Fibroblast of peridontal ligament (primary cell): Measurements from ENCODE around the gene IL1RN.

Experiments used
- DNase-seq: peaks from one replicate; pipeline ENCODE4 v3.0.0-alpha.2; 2010; ENCODE audit errors: extremely low read depth

The IL1RN gene

GRCh38 chr2:113156278-113157117 lies 29.1 kb downstream of the IL1RN start:
- no peak for DNase-seq

GRCh38 chr2:113157118-113157896 lies 29.9 kb downstream of the IL1RN start:
- no peak for DNase-seq

GRCh38 chr2:113157897-113158753 lies 30.7 kb downstream of the IL1RN start:
- no peak for DNase-seq

- DNase-seq: no peak
Measured at GRCh38 chr2:113158884-113159553, 31.6 kb downstream of the IL1RN start.

- DNase-seq: no peak
Measured at GRCh38 chr2:113160248-113160647, 32.9 kb downstream of the IL1RN start.

DNA sequence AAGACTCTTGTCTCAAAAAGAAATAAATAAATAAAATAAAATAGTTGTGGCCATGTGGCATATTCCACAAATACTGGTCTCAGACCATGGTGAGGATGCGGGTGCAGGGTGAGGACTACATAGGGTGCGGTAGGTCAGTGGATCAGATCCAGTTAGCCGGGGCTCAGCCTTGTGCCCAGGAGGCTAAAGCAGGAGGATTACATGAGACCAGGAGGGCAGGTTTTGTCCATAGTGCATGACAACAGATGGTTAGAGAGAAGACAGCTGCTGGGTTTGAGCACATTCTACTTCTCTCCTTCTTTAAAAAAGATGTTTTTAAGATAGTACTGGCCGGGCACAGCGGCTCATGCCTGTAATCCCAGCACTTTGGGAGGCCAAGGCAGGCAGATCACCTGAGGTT lies 33.6 kb downstream of the IL1RN start:
- DNase-seq: no peak

DNA sequence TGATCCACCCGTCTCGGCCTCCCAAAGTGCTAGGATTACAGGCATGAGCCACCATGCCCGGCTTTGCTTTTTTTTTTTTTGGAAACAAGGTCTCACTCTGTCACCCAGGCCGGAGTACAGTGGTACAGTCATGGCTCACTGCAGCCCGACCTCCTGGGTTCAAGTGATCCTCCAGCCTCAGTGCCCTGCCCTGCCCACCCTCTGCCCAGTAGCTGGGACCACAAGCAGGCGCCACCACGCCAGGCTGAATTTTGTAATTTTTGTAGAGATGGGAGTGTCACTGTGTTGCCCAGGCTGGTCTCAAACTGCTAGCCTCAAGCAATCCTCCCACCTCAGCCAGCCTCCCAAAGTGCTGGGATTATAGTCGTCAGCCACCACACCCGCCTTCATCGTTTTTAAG lies 34.8 kb downstream of the IL1RN start:
- no peak for DNase-seq

GRCh38 chr2:113162869-113163268 lies 35.5 kb downstream of the IL1RN start:
- no peak for DNase-seq

DNA sequence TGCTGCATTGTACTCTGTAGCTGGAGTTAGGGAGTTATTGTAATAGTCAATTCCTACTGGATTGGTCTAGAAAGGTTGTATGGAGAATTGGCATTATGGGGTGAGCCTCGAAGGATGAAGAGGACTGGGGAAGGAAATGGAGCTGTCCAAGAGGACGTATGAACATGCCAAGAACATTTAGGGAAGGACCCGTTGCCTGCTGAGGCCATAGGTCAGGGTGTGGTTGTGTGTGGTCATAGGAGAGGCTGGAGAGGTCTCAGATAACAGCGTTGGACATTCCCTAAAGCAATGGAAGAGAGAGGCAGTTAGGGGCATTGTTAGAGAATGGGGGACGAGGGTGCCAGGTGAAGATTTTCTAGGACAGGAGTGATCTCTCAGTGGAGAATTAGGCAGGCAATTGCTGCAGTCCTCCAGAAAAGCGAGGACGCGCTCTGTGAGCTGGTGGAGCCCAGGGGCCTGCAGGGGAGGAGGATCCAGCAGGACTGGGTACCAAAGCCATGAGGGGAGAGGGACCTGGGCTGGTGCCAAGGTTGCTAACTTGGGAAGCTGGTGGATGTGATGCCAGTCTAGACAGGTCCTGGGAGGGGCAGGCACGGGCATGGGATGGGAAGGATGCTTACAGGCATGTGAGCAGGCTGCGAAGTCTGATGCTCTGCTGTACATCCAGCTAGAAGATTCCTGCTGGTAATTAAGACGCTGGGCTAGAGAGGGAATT lies 37.0 kb downstream of the IL1RN start:
- no peak for DNase-seq

- no peak for DNase-seq
Measured at GRCh38 chr2:113164930-113165585, 37.7 kb downstream of the IL1RN start.

DNA sequence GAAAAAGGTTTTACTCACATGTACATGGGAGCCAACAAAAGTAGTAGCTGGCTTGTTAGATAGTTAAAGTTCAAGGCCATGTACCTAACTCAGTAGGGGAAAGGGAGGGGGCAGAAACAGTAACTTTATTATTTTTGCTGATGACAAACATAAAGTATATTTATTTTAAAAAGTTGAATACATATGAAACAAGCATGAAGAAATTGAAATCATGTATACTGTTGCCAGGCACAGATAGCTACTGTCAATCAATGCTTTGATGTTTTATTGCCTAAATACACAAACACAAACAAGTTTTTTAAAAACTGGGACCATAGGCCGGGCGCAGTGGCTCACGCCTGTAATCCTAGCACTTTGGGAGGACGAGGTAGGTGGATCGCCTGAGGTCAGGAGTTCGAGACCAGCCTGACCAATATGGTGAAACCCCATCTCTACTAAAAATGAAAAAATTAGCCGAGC lies 38.8 kb downstream of the IL1RN start:
- no peak for DNase-seq

DNA sequence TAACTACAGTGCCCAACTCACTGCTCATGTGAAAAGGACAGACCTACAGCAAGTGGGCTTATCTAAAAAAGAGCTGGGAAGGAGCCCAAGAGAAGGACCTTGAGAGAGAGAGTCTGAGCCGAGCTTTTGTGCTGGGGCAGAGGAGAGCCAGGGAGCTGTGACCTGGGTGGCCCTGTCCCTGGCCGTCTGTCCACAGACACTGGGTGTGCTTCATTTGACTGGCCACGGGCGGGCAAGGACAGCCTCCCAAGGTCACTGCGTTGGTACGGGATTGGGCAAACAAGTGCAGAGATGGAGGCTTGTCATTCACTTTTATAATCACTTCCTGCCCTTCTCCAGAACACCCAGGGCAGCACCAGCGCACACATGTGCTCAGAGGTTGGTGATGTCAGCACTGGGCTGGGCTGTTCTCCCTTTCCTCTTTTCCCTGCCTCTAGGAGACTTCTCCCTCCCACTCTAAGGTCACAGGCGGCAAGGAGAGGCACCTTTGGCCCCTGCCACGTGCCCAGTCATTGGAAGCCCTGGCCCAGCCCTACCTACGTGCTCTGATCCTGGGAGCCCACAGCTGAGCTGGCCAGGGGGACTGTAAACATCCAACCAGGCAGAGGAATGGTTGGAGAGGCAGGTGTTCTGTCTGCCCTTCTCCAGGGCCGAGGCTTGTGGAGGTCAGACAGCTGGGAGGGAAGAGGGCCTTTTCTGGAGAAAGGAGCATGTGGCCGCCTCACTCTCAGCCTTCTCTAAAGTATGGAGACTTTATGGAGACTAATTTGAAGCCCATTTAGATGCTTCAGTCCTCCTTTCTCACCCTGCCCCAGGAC lies 39.9 kb downstream of the IL1RN start:
- DNase-seq: no peak

DNA sequence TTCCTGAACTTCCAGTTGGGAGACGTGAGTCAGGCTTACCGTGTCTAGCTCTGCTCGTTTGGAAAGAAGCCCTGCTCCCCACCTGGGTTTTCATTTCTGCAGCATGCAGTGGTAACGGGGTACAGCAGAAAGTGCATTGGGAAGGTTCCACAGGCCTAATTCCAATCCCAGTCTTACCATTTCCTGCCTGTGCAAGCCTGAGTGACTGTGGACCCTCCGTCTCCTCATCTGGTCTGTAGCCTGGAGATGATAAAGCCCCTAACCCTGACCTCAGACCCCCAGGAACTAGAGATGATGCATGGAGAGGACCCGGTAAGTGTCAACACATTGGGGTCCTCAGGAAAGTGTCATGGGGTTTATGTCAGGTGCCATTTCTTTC lies 40.6 kb downstream of the IL1RN start:
- no peak for DNase-seq

GRCh38 chr2:113169002-113169530 lies 41.7 kb downstream of the IL1RN start:
- no peak for DNase-seq

DNA sequence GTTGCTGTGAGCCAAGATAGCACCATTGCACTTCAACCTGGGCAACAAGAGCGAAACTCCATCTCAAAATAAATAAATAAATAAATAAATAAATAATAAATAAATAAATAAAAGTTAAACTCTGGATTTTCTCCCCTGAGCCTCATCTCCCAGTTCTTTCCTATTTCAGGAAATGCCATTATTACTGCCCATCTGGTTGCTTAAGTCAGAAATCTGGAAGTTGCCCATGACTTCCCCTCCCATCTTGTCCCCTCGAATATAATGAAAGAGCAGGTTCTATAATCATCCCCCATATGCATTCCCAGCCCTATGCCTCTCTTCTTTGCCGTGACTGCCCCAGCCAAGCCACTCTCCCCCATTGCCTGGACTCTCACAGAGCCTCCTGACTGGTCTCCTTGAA lies 42.2 kb downstream of the IL1RN start:
- DNase-seq: no peak

DNA sequence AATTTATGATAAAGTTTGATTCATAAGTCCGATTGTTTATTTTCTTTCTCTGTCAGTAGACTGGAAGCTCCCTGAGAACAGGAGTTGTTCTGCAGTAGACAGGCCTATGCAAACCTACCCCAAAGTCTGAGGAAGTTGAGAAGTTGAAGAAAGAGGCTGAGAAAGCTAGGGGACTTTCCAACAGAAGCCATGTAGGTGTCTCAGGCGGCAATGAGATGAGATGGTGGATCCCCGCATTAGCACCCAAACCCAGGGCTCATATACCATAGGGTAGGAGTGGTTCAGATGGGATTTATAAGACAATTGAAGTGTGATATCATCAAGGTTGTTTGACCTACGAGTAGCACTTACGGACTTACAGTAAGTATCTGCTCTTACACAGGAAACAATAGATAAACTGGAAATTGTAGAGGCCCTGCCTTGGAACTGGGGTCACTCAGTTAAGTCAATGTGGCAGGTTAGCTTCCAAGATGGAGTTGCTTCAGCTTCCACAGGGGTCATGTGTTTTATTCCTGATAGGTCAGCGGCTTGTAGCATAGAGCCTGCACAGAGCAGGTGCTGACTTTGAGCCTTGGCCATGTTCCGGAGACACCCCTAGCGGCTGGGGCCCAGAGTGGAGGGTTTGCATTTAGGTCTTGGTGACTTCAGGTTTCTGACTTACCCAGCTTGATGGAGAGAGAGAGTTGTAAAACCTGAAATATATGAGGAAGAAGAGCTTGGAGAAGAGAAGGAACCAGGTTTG lies 44.1 kb downstream of the IL1RN start:
- no peak for DNase-seq

DNA sequence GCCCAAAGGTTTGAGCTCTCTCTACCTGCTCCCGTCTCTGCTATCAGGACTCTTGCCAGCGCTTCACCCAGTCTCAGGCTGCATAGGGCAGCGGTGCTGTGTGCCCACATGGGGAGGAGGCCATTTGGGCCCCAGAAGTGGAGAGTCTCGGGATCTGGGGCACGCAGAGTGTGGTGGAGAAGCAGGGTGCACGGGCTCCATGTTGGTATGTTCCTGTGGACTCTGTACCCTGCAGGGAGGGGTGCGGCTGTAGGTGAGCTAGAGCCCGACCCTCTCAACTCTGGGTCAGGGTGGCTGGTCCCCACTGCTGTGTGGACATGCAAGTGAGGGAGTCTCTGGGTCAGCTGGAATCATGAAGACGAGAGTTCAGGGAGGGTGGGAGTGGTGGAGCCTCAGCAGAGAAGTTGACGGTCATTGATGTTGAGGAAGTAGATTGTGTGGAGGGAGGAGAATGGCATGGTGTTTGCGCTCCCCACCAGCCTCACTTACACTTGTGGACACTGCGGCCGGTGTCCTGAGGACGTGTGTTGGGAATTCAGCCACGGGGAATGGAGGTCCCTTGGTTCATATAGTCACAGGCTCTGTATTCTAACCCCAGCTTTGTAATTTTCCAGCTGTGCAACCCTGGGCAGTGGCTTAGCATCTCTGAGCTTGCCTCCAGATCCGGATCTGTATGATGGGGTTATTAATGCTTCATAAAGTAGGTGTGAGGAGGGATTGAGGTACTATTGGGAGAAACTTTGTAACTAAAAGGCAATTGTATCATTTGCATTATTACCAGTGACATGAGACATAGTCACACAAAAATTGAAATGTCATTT lies 45.5 kb downstream of the IL1RN start:
- no peak for DNase-seq
